HG03342 (cell line): ENCODE results near the gene KRI1.

Experiments used
- ATAC-seq: cut with Tn5 transposase; IDR thresholded peaks from one replicate; pipeline ENCODE4 v1.9.1; 2021; ENCODE audit warnings: mild to moderate bottlenecking, moderate library complexity; ENCODE audit not compliant: unreplicated experiment

KRI1 gene

GRCh38 chr19:10565567-10566407 is at the start of gene KRI1:
KRI1 (minus strand) TSS chr19:10566010; CDS start chr19:10565999, 11 bp downstream.
- ATAC-seq, result peak; percentile 38

GRCh38 chr19:10612499-10613119 is 46.8 kb upstream of the KRI1 start:
- no peak for ATAC-seq

DNA sequence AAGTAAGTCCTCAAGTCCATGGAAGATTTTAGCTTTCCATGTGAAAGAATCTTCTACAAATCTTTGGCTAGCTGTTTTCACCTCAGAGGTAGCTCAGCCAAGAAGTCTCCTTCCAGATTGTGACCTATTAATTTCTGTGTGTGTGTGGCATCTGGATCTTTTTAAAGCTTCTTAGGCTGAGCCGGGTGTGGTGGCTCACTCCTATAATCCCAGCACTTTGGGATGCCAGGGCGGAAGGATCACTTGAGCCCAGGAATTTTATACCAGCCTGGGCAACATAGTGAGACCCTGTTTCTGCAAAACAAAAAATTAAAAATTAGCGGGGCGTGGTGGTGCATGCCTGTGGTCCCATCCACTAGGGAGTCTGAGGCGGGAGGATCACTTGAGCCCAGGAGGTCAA is 46.1 kb upstream of the KRI1 start:
- ATAC-seq, result no peak

GRCh38 chr19:10604460-10604980 is 38.7 kb upstream of the KRI1 start:
- no peak for ATAC-seq

- ATAC-seq, result no peak
These were observed 38.2 kb upstream of the KRI1 start for GRCh38 chr19:10603873-10604459.

DNA sequence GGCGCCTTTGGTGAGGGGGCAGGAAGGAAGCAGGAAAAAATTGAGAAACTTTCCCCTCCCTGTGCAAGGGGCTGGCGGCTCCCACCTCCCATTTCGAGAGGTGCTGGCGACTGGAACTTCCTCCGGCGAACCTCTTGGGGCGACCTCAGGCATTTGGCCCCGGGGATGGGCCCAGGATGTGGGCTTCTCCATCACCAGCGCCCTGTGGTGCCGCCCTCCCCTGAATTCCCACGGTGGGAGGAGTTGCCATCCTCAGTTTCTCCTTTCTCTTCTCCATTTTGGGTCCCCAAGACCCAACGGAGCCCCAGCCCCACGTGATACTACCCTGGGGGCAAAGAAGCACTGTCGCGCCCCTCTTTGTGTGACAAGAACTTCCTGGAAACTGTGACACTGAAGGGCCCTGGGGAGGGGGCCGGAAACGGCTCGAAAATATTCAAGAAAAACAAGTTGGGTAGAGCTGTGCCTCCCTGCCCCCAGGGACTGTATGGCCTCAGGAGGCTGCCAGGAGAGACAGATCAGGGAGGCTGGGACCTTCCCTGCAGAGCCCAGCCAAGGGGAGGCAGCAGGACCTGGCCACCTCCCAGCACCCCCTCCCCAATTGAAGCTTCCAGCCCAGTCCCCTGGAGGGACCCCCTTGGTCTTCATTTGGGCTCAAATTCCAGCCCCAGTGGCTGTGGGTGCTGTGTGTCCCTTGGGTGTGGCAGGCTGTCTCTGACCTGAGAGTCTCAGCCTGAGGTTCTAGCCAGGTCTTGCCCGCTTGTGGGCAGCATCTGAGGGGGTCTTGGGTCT is 37.5 kb upstream of the KRI1 start:
- ATAC-seq, result no peak

- peak; percentile 52 for ATAC-seq
These were observed 36.7 kb upstream of the KRI1 start for GRCh38 chr19:10602330-10603083.

DNA sequence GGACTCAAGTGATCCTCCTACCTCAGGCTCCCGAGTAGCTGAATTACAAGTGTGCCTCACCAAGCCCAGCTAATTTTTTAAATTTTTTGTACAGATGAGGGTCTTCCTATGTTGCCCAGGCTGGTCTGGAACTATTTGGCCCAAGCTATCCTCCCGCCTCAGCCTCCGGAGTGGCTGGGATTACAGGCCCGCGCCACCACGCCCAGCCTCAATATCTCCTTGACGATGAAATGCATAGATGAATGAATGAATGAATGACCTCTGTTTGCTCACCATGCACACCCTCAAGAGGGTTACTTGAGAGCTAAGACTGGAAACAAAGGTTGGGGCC is 36.2 kb upstream of the KRI1 start:
- no peak for ATAC-seq

DNA sequence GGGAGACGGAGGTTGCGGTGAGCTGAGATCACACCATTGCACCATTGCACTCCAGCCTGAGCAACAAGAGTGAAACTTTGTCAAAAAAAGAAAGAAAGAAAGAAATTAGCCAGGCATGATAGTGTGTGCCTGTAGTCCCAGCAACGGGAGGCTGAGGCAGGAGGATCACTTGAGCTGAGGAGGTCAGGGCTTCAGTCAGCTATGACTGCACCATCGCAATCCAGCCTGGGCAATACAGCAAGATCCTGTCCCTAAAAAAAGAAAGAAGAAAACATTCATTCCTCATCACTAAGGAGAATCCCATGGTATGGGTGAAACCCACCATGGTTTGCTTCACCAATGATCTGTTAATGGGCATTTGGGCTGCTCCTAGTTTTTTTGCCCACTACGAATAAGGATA is 34.3 kb upstream of the KRI1 start:
- ATAC-seq, result no peak

GRCh38 chr19:10593820-10594637 is 28.2 kb upstream of the KRI1 start:
- ATAC-seq, result peak; percentile 45

GRCh38 chr19:10593148-10593547 is 27.3 kb upstream of the KRI1 start:
- no peak for ATAC-seq

DNA sequence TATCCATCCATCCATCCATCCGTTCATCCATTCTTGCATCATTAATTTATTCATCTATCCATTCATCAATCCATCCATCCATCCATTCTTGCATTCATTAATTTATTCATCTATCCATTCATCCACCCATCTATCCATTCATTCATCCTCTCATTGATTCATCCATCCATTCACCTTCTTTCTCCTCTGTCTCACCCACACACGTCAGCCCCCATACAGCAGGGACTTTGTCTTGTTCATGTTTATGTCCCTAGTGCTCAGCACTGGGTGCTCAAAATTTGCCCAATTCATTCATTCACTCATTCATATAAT is 22.0 kb upstream of the KRI1 start:
- no peak for ATAC-seq

DNA sequence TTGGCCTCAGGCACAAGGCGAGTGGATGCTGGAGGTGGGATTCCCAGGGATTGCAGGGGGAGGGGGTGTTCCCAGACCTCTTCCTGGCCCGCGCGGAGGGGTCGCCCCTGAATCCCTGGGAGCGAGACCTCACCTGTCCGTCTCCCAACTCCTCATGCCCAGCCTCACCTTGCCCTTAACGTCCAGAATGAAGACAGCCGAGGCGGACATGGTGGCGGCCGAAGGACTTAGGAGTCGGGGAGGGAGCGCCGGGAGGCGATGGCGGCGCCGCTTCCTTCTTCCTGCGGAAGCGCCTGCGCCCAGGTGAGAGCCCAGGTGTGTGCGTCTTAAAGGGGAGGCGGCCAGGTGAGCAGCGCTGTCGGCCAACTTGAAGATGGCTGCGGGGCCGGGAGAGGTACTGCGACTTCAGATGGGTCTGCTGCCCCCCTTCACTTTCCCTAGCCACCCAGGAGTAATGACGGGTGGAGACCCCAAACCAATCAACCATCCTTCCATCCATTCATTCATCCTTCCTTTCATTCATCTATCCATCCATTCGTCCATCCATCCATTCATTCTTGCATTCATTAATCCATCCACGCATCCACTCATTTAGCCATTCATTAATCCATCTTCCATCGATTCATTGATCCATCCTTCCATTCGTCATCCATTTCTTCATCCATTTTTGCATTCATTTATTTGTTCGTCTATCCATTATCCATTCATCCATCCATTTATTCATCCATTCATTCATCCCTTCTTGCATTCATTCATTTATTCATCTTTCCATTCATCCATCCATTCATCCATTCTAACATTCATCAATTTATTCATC is 21.4 kb upstream of the KRI1 start, which contains the start of gene AP1M2:
Gene AP1M2 (minus strand): TSS at position 291 of the 817 bp plus-strand sequence. CDS start 81 bp downstream, at position 210.
- ATAC-seq, result no peak

DNA sequence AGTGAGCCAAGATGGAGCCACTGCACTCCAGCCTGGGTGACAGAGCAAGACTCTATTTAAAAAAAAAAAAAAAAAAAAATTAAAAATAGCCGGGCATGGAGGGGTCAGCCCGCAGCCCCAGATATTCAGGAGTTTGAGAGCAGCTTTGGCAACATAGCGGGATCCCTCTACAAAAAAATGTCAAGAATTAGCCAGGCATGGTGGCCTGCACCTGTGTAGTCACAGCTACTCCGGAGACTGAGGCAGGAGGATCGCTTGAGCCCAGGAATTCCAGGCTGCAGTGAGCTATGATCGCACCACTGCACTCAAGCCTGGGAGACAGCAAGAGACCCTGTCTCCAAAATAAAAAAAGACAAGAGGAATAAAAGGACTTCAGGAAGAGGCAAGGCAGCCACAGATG is 20.6 kb upstream of the KRI1 start:
- no peak for ATAC-seq

DNA sequence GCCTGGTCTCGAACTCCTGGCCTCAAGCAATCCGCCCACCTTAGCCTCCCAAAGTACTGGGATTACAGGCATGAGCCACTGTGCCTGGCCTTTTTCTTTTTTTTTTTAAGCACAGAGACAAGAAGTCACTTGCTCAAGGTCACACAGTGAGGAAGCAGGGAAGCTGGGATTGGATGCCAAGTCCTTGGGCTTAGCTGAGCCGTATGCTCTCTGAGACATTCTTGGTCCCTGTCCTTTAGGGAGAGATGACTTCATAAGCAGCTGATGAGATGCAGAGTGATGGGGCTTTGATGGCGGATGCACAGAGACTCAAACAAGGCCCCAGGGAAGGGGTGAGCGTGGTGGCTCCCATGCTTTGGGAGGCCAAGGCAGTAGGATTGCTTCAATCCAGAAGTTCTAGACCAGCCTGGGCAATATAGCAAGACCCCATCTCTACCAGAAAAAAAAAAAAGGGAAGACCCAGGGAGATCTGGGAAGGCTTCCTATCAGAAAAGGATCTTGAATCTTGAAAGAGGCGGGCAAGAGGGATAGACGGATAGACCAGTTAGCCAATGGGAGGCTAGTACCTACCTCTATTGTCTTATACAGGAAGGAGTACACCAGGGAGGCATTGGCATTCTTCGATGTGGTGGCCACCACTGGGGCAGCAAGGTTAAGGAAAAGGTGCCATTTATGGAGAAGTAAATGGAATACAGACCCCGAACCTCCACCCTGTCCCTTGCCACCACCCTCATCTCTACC is 17.4 kb upstream of the KRI1 start:
- no peak for ATAC-seq

DNA sequence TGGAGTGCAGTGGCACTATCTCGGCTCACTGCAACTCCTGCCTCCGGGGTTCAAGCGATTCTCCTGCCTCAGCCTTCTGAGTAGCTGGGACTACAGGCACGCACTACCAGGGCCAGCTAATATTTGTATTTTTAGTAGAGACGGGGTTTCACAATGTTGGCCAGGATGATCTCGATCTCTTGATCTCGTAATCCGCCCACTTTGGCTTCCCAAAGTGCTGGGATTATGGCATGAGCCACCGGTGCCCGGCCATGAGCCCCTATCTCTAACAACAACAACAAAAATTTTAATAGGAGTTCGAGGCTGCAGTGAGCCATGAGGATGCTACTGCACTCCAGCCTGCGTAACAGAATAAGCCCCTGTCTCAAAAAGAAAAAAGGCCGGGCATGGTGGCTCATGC is 16.3 kb upstream of the KRI1 start:
- no peak for ATAC-seq

- no peak for ATAC-seq
These were observed 15.3 kb upstream of the KRI1 start for GRCh38 chr19:10580979-10581631.

DNA sequence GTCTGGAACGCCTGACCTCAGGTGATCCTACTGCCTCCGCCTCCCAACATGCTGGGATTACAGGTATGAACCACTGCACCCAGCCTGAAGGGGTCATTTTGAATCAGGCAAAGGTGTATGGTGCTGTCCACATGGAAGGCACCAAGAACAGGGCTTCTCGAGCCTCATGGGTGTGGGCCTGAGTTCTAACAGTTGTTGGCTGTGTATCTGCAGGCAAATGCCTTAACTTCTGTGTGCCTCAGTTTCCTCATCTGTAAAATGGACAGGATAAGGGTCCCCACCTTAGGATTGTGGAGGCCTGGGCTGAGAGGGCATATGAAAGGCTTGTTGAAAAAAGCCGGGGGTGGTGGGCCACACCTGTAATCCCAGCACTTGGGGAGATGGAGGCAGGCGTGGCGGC is 12.1 kb upstream of the KRI1 start:
- ATAC-seq, result no peak
